ENCODE results near the gene LCLAT1. TPM values are rescaled to one million over a fixed set of nuclear protein-coding genes. Genes with fewer than 3 reads are reported as not detected.

The LCLAT1 gene
- total RNA-seq, 4 donors from 2014 or later, result 11.9 to 13.5 (median 12.6) TPM

DNA sequence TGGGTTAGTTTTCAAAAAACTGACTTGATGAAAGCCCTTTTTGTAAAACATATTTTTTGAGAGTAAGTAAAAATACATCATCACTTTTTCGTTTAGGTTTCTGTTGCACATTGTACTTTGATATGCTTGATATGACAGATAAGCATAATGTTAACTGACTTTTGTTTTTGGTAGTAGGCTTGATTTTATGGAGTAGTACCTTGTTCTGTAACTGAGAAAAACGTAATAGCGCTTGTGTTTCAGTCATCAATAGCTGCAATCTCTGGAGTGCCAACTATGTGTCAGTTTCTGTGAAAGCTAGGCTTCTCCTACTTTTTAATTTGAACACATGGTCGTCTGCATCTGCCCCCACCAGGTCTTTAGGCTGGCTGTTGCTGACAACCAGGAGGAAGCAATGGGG is 1.3 kb downstream of the LCLAT1 start:
- Histone ChIP-seq H3K9me3 (no peaks in the 10 kb centered on the region), H3K4me3 (peak overlapping the region in 3 of 4 donors; percentile 90 to 99 (median 98)), H3K4me1 (peaks cover 3 to 34% (median 9%) of the 10 kb centered on the region in 3 donors), H3K36me3 (no peaks in the 10 kb centered on the region), H3K27me3 (no peaks in the 10 kb centered on the region), H3K27ac (peak overlapping the region in 1 of 4 donors; percentile 85)
- intact Hi-C loops (cut with DNase I), result no loop called here
- DNase-seq, result no peak
- WGBS, 2 donors, result 48 to 64% methylated on average over 4 of the region's 4 CpGs
- TF ChIP-seq, protein P1, sequence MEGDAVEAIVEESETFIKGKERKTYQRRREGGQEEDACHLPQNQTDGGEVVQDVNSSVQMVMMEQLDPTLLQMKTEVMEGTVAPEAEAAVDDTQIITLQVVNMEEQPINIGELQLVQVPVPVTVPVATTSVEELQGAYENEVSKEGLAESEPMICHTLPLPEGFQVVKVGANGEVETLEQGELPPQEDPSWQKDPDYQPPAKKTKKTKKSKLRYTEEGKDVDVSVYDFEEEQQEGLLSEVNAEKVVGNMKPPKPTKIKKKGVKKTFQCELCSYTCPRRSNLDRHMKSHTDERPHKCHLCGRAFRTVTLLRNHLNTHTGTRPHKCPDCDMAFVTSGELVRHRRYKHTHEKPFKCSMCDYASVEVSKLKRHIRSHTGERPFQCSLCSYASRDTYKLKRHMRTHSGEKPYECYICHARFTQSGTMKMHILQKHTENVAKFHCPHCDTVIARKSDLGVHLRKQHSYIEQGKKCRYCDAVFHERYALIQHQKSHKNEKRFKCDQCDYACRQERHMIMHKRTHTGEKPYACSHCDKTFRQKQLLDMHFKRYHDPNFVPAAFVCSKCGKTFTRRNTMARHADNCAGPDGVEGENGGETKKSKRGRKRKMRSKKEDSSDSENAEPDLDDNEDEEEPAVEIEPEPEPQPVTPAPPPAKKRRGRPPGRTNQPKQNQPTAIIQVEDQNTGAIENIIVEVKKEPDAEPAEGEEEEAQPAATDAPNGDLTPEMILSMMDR (IDR thresholded peaks at IDR 0.05), result no peak
- TF ChIP-seq POLR2A (IDR thresholded peaks at IDR 0.05), result no peak

- 78 to 85% methylated on average over 2 of the region's 2 CpGs for WGBS, 2 donors
- no peak overlapping the region for H3K27ac ChIP-seq
- H3K9me3 ChIP-seq, result no peaks in the 10 kb centered on the region
- H3K27me3 ChIP-seq, result no peaks in the 10 kb centered on the region
- peaks cover 3 to 34% (median 9%) of the 10 kb centered on the region in 3 donors for H3K4me1 ChIP-seq
- H3K4me3 ChIP-seq, result no peak overlapping the region
- no peaks in the 10 kb centered on the region for H3K36me3 ChIP-seq
- intact Hi-C loops (cut with DNase I), result no loop called here
- no peak for TF ChIP-seq POLR2A (IDR thresholded peaks at IDR 0.05)
- TF ChIP-seq, protein P1 (IDR thresholded peaks at IDR 0.05), result no peak
- DNase-seq, result no peak
These were observed 1.8 kb downstream of the LCLAT1 start for GRCh38 chr2:30448866-30449265.

DNA sequence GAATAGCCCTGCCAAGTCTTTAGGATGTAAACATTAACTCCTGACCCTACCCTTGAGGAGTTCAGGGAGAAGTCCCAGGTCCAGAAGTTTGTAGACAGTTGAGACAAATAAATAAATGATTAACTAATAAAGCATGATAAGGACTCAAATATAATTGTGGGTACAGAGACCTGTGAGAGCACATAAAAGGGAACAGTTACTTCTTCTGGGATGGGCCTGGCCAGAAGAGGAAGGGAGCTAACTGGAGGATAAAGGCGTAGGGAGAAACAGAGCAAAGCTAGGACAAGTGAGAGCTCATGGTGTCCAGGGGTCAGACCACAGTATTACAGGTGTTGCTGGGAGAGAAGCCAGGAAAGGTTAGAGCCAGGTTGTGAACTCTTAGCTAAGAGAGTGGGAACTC is 3.0 kb downstream of the LCLAT1 start:
- Histone ChIP-seq H3K27ac (no peak overlapping the region), H3K4me1 (peaks cover 3 to 41% (median 9%) of the 10 kb centered on the region in 3 donors), H3K27me3 (no peaks in the 10 kb centered on the region), H3K9me3 (no peaks in the 10 kb centered on the region), H3K4me3 (no peak overlapping the region), H3K36me3 (no peaks in the 10 kb centered on the region)
- TF ChIP-seq POLR2A (IDR thresholded peaks at IDR 0.05), result no peak
- TF ChIP-seq, protein P1 (IDR thresholded peaks at IDR 0.05), result no peak
- intact Hi-C loops (cut with DNase I), result no loop called here
- no peak for DNase-seq
- 96 to 100% methylated on average over 1 of the region's 1 CpG for WGBS, 2 donors

GRCh38 chr2:30453498-30453897 is 6.5 kb downstream of the LCLAT1 start:
- intact Hi-C loops (cut with DNase I), result no loop called here
- H3K27ac ChIP-seq, result no peak overlapping the region
- no peaks in the 10 kb centered on the region for H3K9me3 ChIP-seq
- no peak overlapping the region for H3K4me3 ChIP-seq
- WGBS, 2 donors, result 82 to 83% methylated on average over 5 of the region's 5 CpGs
- H3K27me3 ChIP-seq, result no peaks in the 10 kb centered on the region
- H3K4me1 ChIP-seq, result peaks cover under 1 to 22% (median under 1%) of the 10 kb centered on the region in 3 donors
- no peak for TF ChIP-seq POLR2A (IDR thresholded peaks at IDR 0.05)
- TF ChIP-seq, protein P1 (IDR thresholded peaks at IDR 0.05), result no peak
- no peaks in the 10 kb centered on the region for H3K36me3 ChIP-seq
- DNase-seq, result no peak

DNA sequence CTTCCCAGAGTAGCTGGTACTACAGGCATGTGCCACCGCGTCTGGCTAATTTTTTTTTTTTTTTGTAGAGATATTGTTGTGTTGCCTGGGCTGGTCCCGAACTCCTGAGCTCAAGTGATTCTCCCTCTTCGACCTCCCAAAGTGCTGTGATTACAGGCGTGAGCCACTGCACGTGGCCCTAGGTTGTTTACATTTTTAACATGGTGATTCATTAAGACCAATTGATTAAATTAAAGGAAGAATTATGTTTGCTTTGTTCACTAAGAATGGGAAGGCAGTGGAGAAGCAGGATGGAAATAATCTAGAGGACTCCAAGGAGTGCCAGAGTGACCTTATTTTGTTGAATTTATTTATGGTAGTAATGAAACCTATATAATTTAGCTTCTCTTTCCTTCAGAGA is 7.5 kb downstream of the LCLAT1 start:
- no peaks in the 10 kb centered on the region for H3K9me3 ChIP-seq
- H3K36me3 ChIP-seq, result no peaks in the 10 kb centered on the region
- no peaks in the 10 kb centered on the region for H3K27me3 ChIP-seq
- peaks cover 0 to 14% (median 0%) of the 10 kb centered on the region in 3 donors for H3K4me1 ChIP-seq
- no peak for TF ChIP-seq POLR2A (IDR thresholded peaks at IDR 0.05)
- TF ChIP-seq, protein P1 (IDR thresholded peaks at IDR 0.05), result no peak
- intact Hi-C loops (cut with DNase I), result no loop called here
- no peak overlapping the region for H3K4me3 ChIP-seq
- WGBS, 2 donors, result 53 to 56% methylated on average over 6 of the region's 6 CpGs
- peak overlapping the region in 3 of 4 donors; percentile 5 to 38 (median 9) for H3K27ac ChIP-seq
- DNase-seq, result no peak

All from esophagus squamous epithelium (tissue), 5 donors.